Adipose tissue (tissue), 3 donors: ENCODE measurements around the gene ADGRB2. TPM values are rescaled to one million over a fixed set of nuclear protein-coding genes. Genes with fewer than 3 reads are reported as not detected.

Experiments used
- H3K27ac ChIP-seq: one replicate; pipeline ENCODE4 v1.5.1; 2013; ENCODE audit warnings: low read depth, low read length
- WGBS, 3 donors: extraction: QIAGEN DNeasy Blood & Tissue Kit; methylation state at CpG; one replicate each; pipeline ENCODE4 v1.1.7; 2013; 5-methylcytosine and 5-hydroxymethylcytosine counted together
- polyA plus RNA-seq, 3 donors: library from polyadenylated mRNA; stranded (reverse); fragments of 200-250 nt; gene quantifications; one replicate each; pipeline ENCODE4 v1.2.3, GENCODE V29; 2013
- donor health status: healthy with polysubstance abuse.
- donor health status: Bipolar disorder and iron deficiency.
- donor health status: healthy.

The ADGRB2 gene
- polyA plus RNA-seq, 3 donors = 0.21 to 5.0 (median 1.2) TPM

DNA sequence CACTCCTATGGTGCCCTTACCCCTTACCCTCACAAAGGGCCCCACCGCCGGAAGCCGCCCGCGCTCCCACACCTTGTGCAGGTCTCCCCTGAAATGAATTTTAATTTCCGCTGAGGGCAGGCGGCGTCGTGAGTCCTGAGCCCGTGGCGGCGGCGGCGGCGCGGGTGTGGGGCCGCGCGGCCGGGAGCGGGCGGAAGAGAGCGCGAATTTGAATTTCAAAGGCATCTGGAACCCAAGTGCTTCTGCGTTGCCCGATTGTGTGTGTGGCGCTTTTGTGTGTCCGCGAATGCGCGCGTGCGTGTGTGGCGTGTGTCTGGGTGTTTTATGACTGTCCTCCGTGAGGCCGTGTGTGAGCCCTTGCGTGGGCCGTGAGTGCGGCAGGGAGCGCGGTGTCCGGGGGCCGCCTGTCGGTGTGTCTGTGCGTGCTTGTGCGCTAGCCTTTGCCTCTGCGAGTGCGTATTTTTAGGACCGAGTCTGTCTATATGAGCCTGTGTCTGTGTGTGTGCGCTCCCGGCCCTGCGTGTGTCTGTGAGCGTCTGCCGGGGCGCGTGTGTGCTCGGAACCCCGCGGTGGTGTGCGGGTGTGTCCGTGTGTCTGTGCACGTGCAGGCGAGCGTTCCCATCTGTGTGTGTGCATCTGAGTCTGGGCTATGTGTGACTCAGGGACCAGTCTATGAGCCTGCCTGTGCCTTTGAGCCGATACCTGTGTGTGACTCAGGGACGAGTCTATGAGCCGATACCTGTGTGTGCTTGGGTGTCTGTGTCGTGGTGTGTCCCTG is 7.9 kb upstream of the ADGRB2 start:
- H3K27ac ChIP-seq = no peak overlapping the region
- WGBS, 3 donors = 6% methylated on average over 64 to 68 of the region's 68 CpGs

DNA sequence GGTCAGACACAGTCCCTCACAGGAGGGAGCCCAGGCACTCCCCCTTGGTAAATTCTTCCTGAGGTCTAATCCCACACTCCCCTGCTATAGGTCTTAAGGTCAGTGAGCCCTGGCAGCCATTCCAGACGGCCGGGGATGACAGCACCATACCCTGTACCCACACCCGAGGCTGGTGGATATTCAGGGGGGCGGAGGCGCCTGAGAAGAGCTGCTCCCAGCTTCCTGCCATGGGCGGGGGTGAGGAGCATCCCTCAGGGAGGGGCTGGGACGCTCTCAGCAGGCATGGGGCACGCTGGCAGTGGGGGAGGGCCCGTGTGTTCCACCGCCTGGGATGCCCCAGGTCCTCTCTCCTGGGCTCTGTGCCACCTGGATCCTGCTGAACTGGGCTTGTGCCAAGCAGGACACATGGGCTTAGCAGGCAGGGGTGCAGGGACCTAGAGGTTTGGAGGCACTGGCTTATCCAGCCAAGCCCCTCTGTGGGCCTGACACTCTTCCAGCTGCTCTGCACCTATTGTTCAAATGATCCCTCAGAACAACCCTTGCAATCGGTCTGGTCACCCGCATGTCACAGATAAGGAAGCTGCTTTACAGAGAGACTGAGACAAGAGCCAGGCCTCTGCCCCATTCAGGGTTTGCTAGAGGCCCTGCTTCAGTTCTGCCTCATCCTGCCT is 5.7 kb upstream of the ADGRB2 start:
- H3K27ac ChIP-seq = no peak overlapping the region
- WGBS, 3 donors = 44 to 67% (median 65%) methylated on average over 12 of the region's 12 CpGs

DNA sequence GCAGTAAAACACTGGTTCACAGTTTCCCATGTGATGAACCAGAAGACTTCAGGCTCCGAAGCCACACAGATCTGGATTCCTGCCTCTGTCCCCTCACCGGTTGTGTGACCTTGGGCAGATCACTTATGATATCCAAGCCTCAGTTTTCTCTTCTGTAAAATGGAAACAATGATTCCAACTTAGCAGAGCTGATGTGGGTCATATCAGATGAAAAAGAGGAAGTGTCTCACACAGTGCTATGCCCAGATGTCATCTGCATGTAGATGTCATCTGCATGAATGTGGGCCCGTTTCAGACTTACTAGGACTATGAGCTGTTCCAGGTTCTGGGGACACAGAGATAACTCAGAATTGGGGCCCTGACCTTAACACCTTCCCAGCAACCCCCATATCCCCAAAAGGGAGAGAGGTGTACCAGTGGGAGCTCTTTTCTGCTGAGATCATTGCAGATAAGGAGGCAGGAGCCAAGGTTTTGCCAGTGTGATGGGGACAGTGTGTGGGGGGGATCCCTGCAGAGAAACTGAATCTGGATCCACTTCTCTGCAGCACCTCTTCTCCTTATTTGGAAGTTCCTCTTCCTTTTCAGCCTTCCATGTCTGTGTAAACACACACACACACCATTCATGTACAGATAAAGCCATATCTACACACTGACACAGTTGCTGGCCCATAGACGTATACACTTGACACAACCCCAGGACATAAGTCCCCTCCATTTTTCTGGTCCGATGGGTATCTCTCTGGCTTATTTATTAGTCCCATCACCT is 5.0 kb upstream of the ADGRB2 start:
- WGBS, 3 donors = 45 to 65% (median 59%) methylated on average over 5 of the region's 5 CpGs
- H3K27ac ChIP-seq = no peak overlapping the region

DNA sequence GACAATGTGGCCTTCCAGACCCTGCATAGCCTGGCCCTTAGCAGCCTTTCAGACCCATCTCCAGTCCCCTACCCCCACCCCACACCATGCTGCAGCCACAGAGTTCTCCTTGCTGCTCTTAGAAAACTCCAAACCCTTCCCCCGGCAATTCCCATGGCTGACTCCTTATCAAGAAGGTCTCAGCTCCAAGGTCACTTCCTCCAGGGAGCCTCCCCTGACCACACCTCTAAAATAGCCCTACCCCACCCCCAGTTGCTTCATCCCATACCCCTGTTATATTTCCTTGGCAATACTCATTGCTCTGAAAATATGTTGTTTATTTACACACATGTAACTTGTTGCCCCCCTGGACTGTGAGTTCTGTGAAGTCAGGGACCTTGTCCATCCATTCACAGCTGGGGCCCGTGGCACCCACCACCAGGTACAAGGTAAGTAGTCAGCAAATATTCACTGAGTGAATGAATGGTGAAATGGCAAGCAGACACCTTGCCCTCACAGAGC is 4.3 kb upstream of the ADGRB2 start:
- H3K27ac ChIP-seq = no peak overlapping the region
- WGBS, 3 donors = 40 to 79% (median 75%) methylated on average over 2 of the region's 2 CpGs

DNA sequence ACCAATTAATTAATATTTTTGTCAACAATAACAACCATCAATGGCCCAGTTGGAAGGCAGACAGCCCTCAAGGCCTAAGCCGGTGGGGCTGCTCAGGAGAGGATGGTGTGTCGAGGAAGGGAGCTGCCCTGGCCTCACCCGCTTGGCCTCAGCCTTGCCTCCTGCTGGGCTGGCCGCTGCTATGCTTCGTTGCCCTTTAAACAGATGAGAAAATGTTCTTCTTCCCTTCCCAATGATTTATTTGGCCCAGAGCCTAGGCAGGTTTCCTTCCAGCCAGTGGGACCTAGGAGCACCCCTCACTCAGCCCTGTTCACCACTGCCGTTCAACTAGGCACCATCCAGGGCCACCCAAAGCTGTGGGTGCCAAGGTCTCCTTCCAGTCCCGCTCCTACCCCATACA is 3.1 kb upstream of the ADGRB2 start:
- WGBS, 3 donors = 79 to 82% (median 79%) methylated on average over 7 of the region's 7 CpGs
- H3K27ac ChIP-seq = no peak overlapping the region

DNA sequence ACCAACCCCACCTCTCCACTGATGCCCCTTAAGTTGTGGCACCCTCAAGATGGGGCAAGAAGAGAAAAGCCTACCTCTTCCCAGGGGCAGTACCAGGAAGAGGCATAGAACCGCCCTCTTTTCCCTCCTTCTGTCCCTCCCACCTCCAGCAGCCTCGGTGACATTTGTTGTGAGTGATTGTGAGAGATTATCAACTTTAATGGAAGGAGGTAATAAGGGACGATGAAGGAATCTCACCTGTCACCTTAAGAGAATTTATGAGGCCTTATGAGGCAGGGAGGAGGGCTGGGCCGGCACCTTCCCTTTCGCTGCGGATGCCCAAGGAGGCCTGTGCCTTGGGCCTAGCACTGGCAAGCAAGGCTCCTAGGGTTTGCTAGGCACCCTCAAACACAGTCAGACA is 1.4 kb upstream of the ADGRB2 start:
- WGBS, 3 donors = 82 to 93% (median 84%) methylated on average over 6 of the region's 6 CpGs

DNA sequence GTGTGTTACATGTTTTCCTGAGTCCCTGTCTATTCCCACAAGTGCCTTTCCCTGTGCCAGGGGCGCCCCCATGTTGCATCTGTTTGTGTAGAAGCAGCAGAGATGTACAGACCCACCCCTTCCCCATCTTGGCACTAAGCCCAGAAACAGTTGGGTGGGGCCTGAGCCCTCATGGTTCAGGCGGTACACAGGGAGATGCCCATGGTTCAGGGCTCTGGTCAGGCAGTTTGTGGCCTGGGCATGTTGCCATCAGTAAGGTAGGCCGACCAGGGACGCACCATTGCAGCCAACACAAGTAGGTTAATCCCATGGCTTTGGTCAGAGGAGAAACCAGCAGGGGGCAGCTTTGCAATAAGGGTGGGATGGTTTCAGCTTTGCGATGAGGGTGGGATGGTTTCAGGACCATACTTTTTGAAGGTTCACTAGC is 914 bp upstream of the ADGRB2 start:
- 27 to 57% (median 55%) methylated on average over 5 of the region's 5 CpGs for WGBS, 3 donors
- H3K27ac ChIP-seq = no peak overlapping the region

More for the DNA sequence above, 1.4 kb upstream of the ADGRB2 start:
- no peak overlapping the region for H3K27ac ChIP-seq

DNA sequence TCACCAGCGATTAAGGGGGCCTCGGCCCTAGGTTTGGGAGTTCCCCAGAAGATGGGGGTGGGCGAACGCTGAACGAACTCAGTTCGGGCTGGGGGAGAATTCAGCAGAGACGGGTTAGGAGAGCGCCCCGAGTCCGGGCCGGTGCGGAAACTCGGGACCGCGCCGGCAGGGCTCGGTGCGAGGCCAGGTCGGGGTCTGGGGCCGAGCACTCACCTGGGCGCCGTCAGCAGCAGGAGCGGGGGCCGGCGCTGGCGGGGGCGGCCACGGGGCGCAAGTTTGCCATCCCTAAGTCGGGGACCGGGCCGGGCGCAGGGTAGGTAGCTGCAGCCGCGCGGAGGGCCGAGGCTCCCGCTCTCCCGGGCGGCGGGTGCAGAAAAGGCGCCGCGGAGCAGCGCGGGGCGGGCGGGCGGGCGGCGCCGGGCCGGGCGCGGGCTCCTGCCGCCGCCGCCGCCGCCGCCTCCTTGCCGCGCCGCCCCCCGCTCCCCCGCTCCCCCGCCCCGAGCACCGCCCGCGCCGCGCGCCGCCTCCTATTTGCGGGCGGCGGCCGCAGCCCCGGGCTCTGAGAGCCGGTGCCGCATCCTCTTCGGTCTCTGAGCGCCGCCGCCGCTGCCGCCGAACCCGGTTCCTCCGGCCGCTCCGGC is 349 bp downstream of the ADGRB2 start:
- no peak overlapping the region for H3K27ac ChIP-seq
- 0 to 2% (median 1%) methylated on average over 41 to 84 of the region's 93 CpGs for WGBS, 3 donors

DNA sequence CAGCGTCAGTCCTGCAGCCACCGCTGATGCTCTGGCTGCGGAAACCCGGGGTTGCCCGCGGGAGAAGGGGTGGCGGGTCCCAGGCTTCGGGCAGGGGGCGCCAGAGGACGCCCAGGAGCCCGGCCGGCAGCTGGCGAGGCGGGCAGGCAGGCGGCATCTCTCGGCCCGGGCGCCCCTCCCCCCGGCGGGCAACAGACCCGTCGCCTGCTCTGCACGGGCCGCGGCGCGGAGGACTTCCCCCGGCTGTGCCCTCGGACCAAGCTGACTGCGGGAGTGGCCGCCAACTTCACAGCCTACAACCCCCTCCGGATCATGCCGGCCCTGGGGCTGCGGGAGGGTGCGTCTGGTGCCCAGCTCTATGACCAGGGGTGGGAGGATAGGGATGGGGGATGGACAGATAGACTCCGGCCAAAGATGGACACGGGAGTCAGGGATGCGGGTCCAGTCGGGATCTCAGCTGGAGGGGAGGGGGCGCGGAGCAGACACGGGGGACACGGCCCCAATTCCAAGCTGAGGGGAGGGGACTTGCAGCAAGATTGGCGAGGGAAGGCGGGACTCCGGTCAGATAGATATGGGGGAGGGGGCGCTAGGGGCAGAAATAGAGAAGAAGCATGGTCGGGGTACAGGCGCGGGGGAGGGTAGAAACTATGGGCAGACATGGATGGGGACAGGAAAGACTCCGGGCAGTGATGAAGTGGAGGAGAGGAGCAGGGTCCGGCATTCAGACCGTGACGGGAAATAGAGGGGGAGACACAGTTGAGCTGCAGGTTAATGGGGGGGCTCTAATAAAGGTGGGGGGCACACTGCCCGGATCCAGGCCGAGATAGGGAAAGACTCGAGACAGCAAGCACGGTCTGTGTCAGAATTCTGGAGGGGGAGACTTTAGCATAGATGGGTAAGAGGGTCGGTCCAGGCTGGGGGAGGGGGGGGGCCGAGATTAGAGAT is 1.1 kb downstream of the ADGRB2 start:
- no peak overlapping the region for H3K27ac ChIP-seq
- WGBS, 3 donors = 1 to 2% (median 1%) methylated on average over 50 to 60 of the region's 60 CpGs

DNA sequence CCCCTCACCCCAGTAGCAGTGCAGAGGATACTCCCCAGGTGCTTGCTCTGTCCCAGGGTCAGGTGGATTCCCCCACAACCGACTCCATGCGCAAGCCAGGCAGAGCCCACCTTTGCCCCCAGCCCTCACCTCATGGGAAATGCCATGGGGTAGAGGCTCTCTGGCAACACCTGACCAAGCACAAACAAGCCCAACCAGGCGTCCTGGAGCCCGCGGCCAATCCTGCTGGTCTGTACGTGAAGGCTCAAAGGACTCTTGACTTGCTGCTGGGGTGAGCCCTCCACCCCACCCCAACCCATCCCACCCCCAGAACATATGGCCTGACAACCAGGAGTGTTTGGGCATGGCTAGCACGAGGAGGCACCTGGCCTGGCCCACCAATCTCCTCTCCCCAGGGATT is 1.8 kb downstream of the ADGRB2 start:
- WGBS, 3 donors = 26 to 36% (median 26%) methylated on average over 7 of the region's 7 CpGs
- no peak overlapping the region for H3K27ac ChIP-seq

DNA sequence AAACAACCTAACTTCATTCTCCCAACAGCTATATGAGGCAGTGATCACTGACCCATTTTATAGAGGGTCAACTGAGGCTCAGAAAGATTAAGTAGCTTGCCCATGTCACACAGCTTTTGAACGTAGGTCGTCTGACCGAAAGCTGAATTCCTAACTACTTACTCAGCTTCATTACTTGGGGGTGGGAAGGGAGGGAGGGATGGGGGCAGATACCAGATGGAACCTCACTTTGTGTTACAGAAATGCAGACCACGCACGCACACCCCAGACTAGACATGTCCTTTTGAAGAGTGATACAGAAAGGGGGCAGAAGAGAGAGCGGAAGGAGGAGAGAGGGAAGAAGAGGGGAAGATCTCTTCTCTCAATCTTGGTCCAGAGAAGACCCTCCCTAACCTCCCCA is 2.3 kb downstream of the ADGRB2 start:
- H3K27ac ChIP-seq = no peak overlapping the region
- 68 to 71% (median 69%) methylated on average over 6 of the region's 6 CpGs for WGBS, 3 donors

DNA sequence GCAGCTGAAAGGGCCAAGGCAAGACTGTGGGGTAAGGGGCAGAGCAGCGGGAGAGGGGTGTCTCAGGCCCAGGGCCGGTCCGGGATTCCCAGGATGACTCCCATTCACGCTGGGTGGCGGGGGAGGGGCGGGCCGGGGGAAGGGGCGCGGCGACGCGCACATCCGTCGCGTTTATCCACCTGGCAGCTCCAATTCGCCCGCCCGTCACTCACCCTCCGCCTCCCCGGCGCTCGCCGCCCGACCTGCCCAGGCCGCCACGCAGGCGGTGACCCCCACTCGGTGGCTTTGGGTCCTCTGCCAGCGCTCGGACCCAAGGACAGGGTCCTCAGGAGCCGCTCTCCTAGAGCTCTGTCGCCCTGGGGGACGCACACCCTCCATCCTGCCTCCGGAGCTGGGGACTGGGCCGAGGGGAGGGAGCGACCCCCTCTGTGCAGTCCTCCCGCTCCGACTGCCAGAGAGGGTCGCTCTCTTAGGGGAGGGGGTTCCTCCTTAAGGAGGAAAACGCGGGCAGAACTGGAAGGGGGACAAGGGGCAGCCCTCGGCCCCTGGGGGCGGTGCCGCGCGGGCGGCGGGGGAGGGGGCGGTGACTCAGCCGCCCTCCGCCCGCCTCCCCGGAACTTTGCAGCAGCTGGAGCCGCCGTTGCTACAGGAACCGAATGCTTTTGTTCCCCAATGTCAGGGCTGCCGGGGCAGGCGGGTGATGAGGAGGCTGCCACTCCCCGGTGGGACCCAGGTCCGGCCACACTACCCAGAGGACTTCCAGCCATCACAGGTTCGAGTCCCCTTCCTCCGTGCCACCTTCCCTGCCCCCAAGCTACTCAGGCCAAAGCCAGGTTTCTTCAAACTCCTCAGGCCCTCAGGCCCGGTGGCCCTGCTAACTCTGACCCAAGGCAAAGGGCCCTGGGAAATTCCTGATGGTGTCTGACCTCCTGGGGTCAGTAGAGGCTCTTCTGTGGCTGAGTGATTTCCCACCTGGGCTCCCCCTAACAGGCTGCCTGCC is 3.4 kb downstream of the ADGRB2 start:
- no peak overlapping the region for H3K27ac ChIP-seq
- 2 to 5% (median 3%) methylated on average over 38 to 61 of the region's 63 CpGs for WGBS, 3 donors

DNA sequence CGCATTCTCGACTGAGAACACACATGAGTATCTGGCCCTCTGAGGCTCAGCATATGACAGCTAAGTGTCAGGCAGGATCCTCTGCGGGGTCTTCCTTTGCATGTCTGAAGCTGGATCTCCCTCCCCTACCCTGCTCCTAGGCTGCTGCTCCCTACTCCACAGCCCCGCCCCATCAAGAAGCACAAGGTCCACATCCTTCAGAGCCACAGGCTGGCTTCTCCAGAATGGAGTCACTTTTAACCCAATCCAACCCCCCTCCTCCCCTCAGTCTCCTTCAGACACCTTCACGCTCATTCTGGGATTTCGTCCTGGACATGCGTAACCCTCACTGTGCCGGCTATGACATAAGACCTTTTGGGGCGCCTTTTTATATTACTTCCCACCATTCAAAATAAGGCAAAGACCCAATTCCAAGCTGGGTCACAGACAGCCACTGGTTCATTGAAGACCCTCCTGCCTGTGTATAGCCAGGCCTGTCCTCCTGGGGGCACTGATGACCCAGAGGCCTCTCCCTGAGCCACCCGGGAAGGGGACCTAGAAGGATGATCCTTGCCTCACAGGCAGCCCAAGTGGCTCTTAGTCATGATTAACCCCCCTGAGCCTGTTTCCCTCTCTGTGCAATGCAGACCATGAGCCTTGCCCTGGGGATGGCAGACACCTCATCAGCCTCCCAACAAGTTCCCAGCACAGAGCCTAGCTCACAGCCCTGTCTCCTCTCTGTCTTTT is 4.7 kb downstream of the ADGRB2 start:
- H3K27ac ChIP-seq = no peak overlapping the region
- WGBS, 3 donors = 77 to 88% (median 87%) methylated on average over 10 of the region's 10 CpGs

DNA sequence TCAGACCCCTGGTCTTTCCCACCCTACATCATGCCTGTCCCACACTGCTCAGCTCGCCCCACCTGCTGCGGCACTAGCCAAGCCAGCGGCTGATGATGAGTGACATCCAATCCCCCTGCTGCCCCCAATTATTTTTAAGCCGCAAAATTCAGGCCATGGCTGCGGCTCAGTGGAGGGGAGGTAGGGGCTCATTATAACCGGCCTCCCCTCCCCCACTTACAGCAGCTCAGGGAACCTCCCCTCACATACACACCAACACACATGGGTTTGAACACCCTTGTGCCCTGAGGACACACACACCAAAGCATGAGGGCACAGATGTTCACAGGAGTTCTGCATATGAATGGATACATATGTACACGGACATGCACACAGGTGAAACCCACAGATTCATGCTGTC is 5.3 kb downstream of the ADGRB2 start:
- WGBS, 3 donors = 92 to 97% (median 95%) methylated on average over 7 of the region's 7 CpGs
- H3K27ac ChIP-seq = no peak overlapping the region

DNA sequence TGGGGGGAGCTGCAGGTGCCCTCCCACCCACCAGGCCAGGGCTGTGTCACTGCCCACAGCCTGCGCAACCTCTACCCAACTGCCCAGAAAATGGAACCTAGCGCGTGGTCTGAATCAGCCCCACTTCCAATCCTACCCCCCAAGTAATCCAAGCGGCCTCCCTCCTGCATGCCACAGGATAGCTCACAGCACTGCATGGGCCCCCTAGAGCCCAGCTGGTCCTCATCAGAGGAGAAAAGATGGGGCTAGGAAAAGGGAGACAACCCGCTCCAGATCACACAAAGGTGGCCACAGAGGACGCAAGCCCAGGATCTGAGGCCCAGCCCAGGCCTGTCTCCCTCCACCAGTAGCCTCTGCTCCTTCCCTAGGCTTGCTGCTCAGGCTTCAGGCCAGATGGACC is 6.2 kb downstream of the ADGRB2 start:
- WGBS, 3 donors = 87 to 95% (median 95%) methylated on average over 6 of the region's 6 CpGs
- no peak overlapping the region for H3K27ac ChIP-seq

DNA sequence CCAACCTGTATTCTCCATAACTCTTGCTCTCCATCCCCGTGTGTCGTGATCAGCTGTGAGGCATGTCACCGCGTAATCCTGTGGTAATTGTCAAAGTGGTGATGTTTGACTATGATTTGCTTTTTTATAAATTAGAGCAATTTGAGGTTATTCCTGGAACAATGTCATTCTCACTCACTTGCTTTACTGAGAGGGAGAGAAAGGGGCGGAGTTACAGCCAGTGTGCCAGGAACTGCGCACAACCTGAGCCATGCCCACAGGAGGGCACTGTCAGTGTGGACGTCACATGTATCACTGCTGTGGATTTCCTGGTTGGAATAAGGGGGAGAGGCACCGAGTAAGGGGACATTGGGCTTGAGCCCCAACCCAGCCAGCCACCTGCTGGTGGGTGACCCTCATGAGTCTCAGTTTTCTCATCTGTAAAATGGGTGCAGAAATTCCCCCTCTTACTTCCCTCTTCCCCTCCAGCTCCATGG is 6.9 kb downstream of the ADGRB2 start:
- 81 to 88% (median 86%) methylated on average over 8 of the region's 8 CpGs for WGBS, 3 donors
- H3K27ac ChIP-seq = no peak overlapping the region
